A673 (cell line): ENCODE data around the gene TMEM164. TPM values are rescaled to one million over a fixed set of nuclear protein-coding genes. Genes with fewer than 3 reads are reported as not detected.

Experiments
- BruUV-seq: library from RNA; stranded (reverse); fragments of 400-500 nt; replicated peaks from 2 replicates; lab custom pipeline; 2021; lab: Mats Ljungman, UMichigan
- CTCF ChIA-PET: fragments of 300-600 bp; sonication (Branson Sonifier 250); formaldehyde crosslinking; loops from one replicate; lab custom pipeline; 2022; ENCODE audit warnings: antibody characterized with exemption; lab: Charles Lee
- POLR2A ChIA-PET: fragments of 300-600 bp; sonication (Branson Sonifier 250); formaldehyde crosslinking; loops from one replicate; lab custom pipeline; 2022; ENCODE audit warnings: antibody characterized with exemption; ENCODE audit not compliant: low non-redundant PET; lab: Charles Lee
- DNase-seq: peaks from one replicate; pipeline ENCODE4 v3.0.0-alpha.2; 2015; ENCODE audit warnings: low spot score
- H3K27ac ChIP-seq: fragments of 200-600 bp; sonication (generic); 2 replicates; pipeline ENCODE4 v1.5.1; 2016; ENCODE audit warnings: mixed run types, low read depth, mild to moderate bottlenecking, mixed read lengths, antibody characterized with exemption, low read length; ENCODE audit not compliant: poor library complexity, severe bottlenecking
- H3K27me3 ChIP-seq: fragments of 200-600 bp; sonication (generic); replicated peaks from 2 replicates; pipeline ENCODE4 v1.6.1; 2017; ENCODE audit warnings: mixed run types, low read depth, mild to moderate bottlenecking, mixed read lengths, antibody characterized with exemption, low read length; ENCODE audit not compliant: insufficient read depth, poor library complexity
- H3K36me3 ChIP-seq: fragments of 200-600 bp; sonication (generic); 2 replicates; pipeline ENCODE4 v1.6.1; 2016; ENCODE audit warnings: mixed run types, mild to moderate bottlenecking, mixed read lengths, antibody characterized with exemption, low read length; ENCODE audit not compliant: insufficient read depth, poor library complexity, severe bottlenecking
- H3K4me1 ChIP-seq: fragments of 200-600 bp; sonication (generic); 2 replicates; pipeline ENCODE4 v1.6.1; 2017; ENCODE audit warnings: mixed run types, mild to moderate bottlenecking, mixed read lengths, antibody characterized with exemption, low read length; ENCODE audit not compliant: insufficient read depth, poor library complexity, severe bottlenecking
- H3K4me3 ChIP-seq: fragments of 200-600 bp; sonication (generic); 2 replicates; pipeline ENCODE4 v1.5.1; 2016; ENCODE audit warnings: low read depth, mixed run types, mild to moderate bottlenecking, mixed read lengths, low read length; ENCODE audit not compliant: poor library complexity, severe bottlenecking
- H3K9me3 ChIP-seq: fragments of 200-600 bp; sonication (generic); 2 replicates; pipeline ENCODE4 v1.6.1; 2016; ENCODE audit warnings: mixed run types, low read depth, mild to moderate bottlenecking, mixed read lengths, antibody characterized with exemption, low read length; ENCODE audit not compliant: poor library complexity, severe bottlenecking
- CTCF ChIP-seq: fragments of 300-800, 200-600 bp; sonication (generic); conservative IDR thresholded peaks from 2 replicates; pipeline ENCODE4 v1.5.1; 2017; ENCODE audit warnings: low read depth, mild to moderate bottlenecking, antibody characterized with exemption, low read length, moderate library complexity, mixed read lengths
- EZH2 ChIP-seq: fragments of 200-600 bp; sonication (generic); IDR thresholded peaks from 2 replicates; pipeline ENCODE4 v1.6.1; 2017; ENCODE audit warnings: borderline replicate concordance, low read depth, mild to moderate bottlenecking, mixed read lengths, antibody characterized with exemption, low read length; ENCODE audit not compliant: poor library complexity, severe bottlenecking
- intact Hi-C: fragments of 100-400 bp; cut with micrococcal nuclease; formaldehyde crosslinking; loops from one replicate; pipeline ENCODE4 v1.10.0; 2022; ENCODE audit not compliant: unreplicated experiment
- total RNA-seq: library from RNA; stranded (reverse); gene quantifications from 2 replicates; pipeline ENCODE4 v1.2.3, GENCODE V29; 2021

The TMEM164 gene
- total RNA-seq, 1 experiment from 2014 or later: 26.5 TPM

DNA sequence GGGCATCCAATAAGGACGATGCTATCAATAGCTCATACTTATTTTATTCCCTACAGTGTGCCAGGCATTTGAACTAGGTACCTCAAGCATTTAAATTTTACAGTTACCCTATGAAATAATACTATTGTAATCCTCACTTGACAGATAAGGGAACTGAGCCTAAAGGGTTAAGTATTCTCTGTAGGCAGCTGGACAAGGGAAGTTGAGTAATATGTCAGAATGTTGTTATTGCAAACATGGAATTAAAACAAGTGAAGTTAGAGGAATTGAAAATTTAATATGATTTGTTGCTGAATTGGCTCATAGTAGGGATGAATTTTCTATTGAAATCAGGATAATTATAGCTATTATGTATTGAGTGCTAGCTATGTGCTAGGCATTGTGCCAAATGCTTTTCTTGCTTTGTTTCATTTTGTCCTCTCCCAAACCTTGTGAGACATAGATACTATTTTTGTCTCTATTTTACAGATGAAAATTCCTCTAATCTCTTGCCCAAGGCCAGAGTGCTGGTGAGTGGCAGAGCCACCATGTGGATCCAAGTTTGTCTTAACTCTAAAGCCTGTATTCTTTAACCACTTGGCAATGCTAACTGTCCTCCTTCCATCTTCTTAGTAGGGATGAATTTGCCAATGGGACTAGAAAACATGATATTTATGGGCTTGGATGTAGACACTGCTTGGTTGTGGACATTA lies 58.1 kb downstream of the TMEM164 start:
- BruUV-seq: no TSS peak
- no peak for DNase-seq
- TF ChIP-seq CTCF (no peak), EZH2 (no peak)
- Histone ChIP-seq H3K27me3 (no peaks in the 10 kb centered on the region), H3K27ac (no peak overlapping the region), H3K36me3 (no peaks in the 10 kb centered on the region), H3K9me3 (no peaks in the 10 kb centered on the region), H3K4me3 (no peak overlapping the region), H3K4me1 (no peaks in the 10 kb centered on the region)
- ChIA-PET CTCF (no interaction called here), POLR2A (no interaction called here)
- intact Hi-C loops: no loop called here

DNA sequence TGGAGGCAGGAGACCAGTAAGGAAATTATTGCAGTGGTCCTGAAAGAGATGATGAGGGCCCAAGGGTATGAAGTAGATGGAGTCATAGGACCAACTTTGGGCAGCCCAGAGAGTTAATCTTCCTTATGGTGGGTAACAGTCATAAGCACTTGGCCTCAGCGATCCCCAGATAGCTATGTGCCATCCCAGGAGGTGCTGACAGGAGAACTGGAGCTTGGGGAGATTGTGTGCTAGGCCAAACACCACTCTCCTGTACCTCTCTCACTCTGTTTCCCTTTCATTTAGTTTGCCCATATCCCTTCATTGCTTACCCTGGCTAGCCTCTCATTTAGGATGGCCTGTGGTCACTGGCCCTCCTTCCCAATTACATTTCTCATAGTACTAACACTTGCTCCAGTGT lies 60.0 kb downstream of the TMEM164 start:
- intact Hi-C loops: no loop called here
- TF ChIP-seq CTCF (no peak), EZH2 (no peak)
- DNase-seq: no peak
- POLR2A ChIA-PET: no interaction called here
- H3K4me1 ChIP-seq: no peaks in the 10 kb centered on the region
- BruUV-seq: no TSS peak
- H3K27ac ChIP-seq: no peak overlapping the region
- CTCF ChIA-PET: no interaction called here
- no peak overlapping the region for H3K4me3 ChIP-seq
- no peaks in the 10 kb centered on the region for H3K9me3 ChIP-seq
- H3K36me3 ChIP-seq: no peaks in the 10 kb centered on the region
- no peaks in the 10 kb centered on the region for H3K27me3 ChIP-seq

DNA sequence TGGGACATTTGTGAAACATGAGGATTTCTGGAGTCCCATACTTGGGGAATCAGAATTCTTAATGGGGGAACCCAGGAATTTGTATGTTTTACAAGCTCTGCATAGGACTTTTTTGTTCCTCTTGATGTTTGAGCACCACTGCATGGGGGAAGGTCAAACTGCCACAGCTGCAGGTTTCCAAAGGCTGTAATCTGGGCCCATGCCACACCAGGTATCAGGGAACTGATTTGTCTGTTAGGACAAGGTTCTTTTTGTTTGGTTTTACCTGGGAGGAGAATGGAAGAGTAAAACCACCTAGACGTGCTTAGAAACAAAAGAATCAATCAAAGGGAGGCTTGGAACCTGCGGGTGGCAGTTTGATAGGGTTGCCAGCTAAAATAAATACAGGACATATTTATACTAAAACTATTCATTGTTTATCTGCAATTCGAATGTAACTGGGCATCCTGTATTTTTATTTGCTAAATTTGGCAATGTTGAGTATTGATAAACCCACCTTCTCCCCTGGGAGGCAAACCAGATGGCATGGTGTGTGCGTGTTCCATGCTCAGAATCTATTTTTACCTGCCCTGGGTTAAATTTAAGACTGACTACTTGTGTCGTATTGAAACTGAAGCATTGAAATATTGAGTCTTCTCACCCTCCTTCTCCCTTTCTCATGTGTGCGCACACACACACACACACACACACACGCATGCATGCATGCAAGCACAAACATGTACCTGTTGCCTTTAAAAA lies 63.7 kb downstream of the TMEM164 start:
- Histone ChIP-seq H3K36me3 (no peaks in the 10 kb centered on the region), H3K27ac (no peak overlapping the region), H3K4me1 (no peaks in the 10 kb centered on the region), H3K27me3 (no peaks in the 10 kb centered on the region), H3K4me3 (no peak overlapping the region), H3K9me3 (no peaks in the 10 kb centered on the region)
- TF ChIP-seq EZH2 (no peak), CTCF (no peak)
- no TSS peak for BruUV-seq
- POLR2A ChIA-PET: no interaction called here
- no peak for DNase-seq
- intact Hi-C loops: no loop called here
- CTCF ChIA-PET: no interaction called here
